Measurements from ENCODE around the gene SLC25A22. TPM values are rescaled to one million over a fixed set of nuclear protein-coding genes. Genes with fewer than 3 reads are reported as not detected.

SLC25A22 gene
- total RNA-seq, 1 experiment from 2014 or later, result 32.7 TPM

GRCh38 chr11:816433-816779 is 18.3 kb upstream of the SLC25A22 start:
- no peak for TF ChIP-seq EZH2 (IDR thresholded peaks at IDR 0.05; ENCODE audit: low read length, unreplicated experiment)
- TF ChIP-seq, protein P1, sequence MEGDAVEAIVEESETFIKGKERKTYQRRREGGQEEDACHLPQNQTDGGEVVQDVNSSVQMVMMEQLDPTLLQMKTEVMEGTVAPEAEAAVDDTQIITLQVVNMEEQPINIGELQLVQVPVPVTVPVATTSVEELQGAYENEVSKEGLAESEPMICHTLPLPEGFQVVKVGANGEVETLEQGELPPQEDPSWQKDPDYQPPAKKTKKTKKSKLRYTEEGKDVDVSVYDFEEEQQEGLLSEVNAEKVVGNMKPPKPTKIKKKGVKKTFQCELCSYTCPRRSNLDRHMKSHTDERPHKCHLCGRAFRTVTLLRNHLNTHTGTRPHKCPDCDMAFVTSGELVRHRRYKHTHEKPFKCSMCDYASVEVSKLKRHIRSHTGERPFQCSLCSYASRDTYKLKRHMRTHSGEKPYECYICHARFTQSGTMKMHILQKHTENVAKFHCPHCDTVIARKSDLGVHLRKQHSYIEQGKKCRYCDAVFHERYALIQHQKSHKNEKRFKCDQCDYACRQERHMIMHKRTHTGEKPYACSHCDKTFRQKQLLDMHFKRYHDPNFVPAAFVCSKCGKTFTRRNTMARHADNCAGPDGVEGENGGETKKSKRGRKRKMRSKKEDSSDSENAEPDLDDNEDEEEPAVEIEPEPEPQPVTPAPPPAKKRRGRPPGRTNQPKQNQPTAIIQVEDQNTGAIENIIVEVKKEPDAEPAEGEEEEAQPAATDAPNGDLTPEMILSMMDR (conservative IDR thresholded peaks at IDR 0.05; ENCODE audit: low read depth, low read length), result no peak
- no peak for TF ChIP-seq EZH2phosphoT487 (IDR thresholded peaks at IDR 0.05; ENCODE audit: borderline replicate concordance, low read length)
- no peak for DNase-seq
- no TSS peak for BruUV-seq (replicated peaks)
- Histone ChIP-seq H2AFZ (ENCODE audit: low read length) (no peak overlapping the region), H3K36me3 (ENCODE audit: low read depth, low read length) (peaks cover 23% of the 10 kb centered on the region), H4K20me1 (ENCODE audit: low read length) (peaks cover 29% of the 10 kb centered on the region), H3K9me2 (replicated peaks; ENCODE audit: low read length) (no peaks in the 10 kb centered on the region), H3K79me2 (ENCODE audit: low read length) (peaks cover 29% of the 10 kb centered on the region), H3K4me3 (ENCODE audit: low read length) (no peak overlapping the region), H3K27me3 (ENCODE audit: low read length) (no peaks in the 10 kb centered on the region), H3K27ac (ENCODE audit: low read length) (no peak overlapping the region), H3F3A (ENCODE audit: low read length, unreplicated experiment) (peaks cover 5% of the 10 kb centered on the region), H3K9ac (ENCODE audit: low read length) (no peak overlapping the region), H3K4me2 (ENCODE audit: low read length) (no peak overlapping the region), H3K9me3 (ENCODE audit: low read length) (no peaks in the 10 kb centered on the region), H3K4me1 (ENCODE audit: insufficient read depth, low read length) (peaks cover 27% of the 10 kb centered on the region)
- ATAC-seq, result no peak
- ChIA-PET CTCF (no interaction called here), POLR2A (ENCODE audit: unreplicated experiment) (no interaction called here)
- intact Hi-C loops (cut with micrococcal nuclease), result no loop called here

DNA sequence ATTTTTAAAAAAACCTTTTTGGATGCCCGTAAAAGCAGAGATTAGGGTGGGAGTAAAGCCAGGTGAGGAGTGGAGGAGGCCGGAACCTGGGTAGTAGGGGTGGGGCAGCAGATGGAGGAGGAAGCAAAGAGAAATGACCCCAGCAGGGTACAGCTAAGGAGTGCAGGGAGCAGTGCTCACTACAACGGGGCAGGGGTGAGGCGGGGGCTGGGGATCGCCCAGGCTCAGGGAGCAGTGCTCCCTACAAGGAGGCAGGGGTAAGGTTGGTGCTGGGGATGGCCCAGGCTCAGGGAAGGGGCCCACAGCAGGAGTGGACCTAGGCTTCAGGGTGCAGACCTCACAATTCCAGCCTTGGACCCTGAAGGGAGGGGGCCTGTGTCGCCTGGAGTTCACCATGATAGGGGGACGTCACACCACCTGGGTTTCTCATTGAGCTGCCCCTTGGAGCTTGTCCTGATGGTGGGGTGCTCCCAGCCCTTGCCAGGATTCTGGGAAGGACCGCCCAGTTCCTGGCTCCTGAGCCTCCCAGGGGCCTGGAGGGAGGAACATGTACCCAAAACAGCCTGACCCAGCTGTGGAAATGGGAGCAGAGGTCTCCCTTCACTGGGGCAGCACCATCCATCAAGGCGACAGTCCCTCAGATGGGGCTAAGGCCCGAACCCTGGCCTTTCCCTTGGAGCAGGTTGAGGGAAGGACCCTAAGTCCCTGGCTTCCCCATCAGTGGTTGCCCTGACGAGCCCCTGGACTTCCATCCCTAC is 17.8 kb upstream of the SLC25A22 start:
- H3K4me1 ChIP-seq (ENCODE audit: insufficient read depth, low read length), result peaks cover 27% of the 10 kb centered on the region
- no peak overlapping the region for H3K27ac ChIP-seq (ENCODE audit: low read length)
- H3K27me3 ChIP-seq (ENCODE audit: low read length), result no peaks in the 10 kb centered on the region
- TF ChIP-seq, protein P1 (conservative IDR thresholded peaks at IDR 0.05; ENCODE audit: low read depth, low read length), result no peak
- TF ChIP-seq EZH2 (IDR thresholded peaks at IDR 0.05; ENCODE audit: low read length, unreplicated experiment), result no peak
- no peak for TF ChIP-seq EZH2phosphoT487 (IDR thresholded peaks at IDR 0.05; ENCODE audit: borderline replicate concordance, low read length)
- ATAC-seq, result no peak
- peaks cover 29% of the 10 kb centered on the region for H3K36me3 ChIP-seq (ENCODE audit: low read depth, low read length)
- CTCF ChIA-PET, result no interaction called here
- BruUV-seq (replicated peaks), result no TSS peak
- no peak for DNase-seq
- H3F3A ChIP-seq (ENCODE audit: low read length, unreplicated experiment), result peaks cover 5% of the 10 kb centered on the region
- peaks cover 33% of the 10 kb centered on the region for H4K20me1 ChIP-seq (ENCODE audit: low read length)
- POLR2A ChIA-PET (ENCODE audit: unreplicated experiment), result no interaction called here
- H3K79me2 ChIP-seq (ENCODE audit: low read length), result peaks cover 30% of the 10 kb centered on the region
- H3K9ac ChIP-seq (ENCODE audit: low read length), result no peak overlapping the region
- H3K4me3 ChIP-seq (ENCODE audit: low read length), result no peak overlapping the region
- intact Hi-C loops (cut with micrococcal nuclease), result no loop called here
- H3K9me2 ChIP-seq (replicated peaks; ENCODE audit: low read length), result no peaks in the 10 kb centered on the region
- H3K9me3 ChIP-seq (ENCODE audit: low read length), result no peaks in the 10 kb centered on the region
- no peak overlapping the region for H2AFZ ChIP-seq (ENCODE audit: low read length)
- H3K4me2 ChIP-seq (ENCODE audit: low read length), result no peak overlapping the region

GRCh38 chr11:813456-814096 is 15.5 kb upstream of the SLC25A22 start:
- BruUV-seq (replicated peaks), result no TSS peak
- no peak overlapping the region for H3K4me3 ChIP-seq (ENCODE audit: low read length)
- H3K4me2 ChIP-seq (ENCODE audit: low read length), result no peak overlapping the region
- H3F3A ChIP-seq (ENCODE audit: low read length, unreplicated experiment), result peaks cover 5% of the 10 kb centered on the region
- ATAC-seq (no peak), DNase-seq (no peak)
- no peak overlapping the region for H3K27ac ChIP-seq (ENCODE audit: low read length)
- H3K9me2 ChIP-seq (replicated peaks; ENCODE audit: low read length), result no peaks in the 10 kb centered on the region
- peaks cover 18% of the 10 kb centered on the region for H3K4me1 ChIP-seq (ENCODE audit: insufficient read depth, low read length)
- H2AFZ ChIP-seq (ENCODE audit: low read length), result no peak overlapping the region
- intact Hi-C loops (cut with micrococcal nuclease), result no loop called here
- H3K9ac ChIP-seq (ENCODE audit: low read length), result no peak overlapping the region
- H4K20me1 ChIP-seq (ENCODE audit: low read length), result peaks cover 34% of the 10 kb centered on the region
- TF ChIP-seq EZH2 (IDR thresholded peaks at IDR 0.05; ENCODE audit: low read length, unreplicated experiment), result no peak
- TF ChIP-seq, protein P1 (conservative IDR thresholded peaks at IDR 0.05; ENCODE audit: low read depth, low read length), result no peak
- TF ChIP-seq EZH2phosphoT487 (IDR thresholded peaks at IDR 0.05; ENCODE audit: borderline replicate concordance, low read length), result no peak
- CTCF ChIA-PET, result no interaction called here
- POLR2A ChIA-PET (ENCODE audit: unreplicated experiment), result no interaction called here
- H3K9me3 ChIP-seq (ENCODE audit: low read length), result no peaks in the 10 kb centered on the region
- no peaks in the 10 kb centered on the region for H3K27me3 ChIP-seq (ENCODE audit: low read length)
- H3K36me3 ChIP-seq (ENCODE audit: low read depth, low read length), result peaks cover 33% of the 10 kb centered on the region
- peaks cover 38% of the 10 kb centered on the region for H3K79me2 ChIP-seq (ENCODE audit: low read length)

All from PC-3 (cell line).